Type B pancreatic cell (in vitro differentiated cells): ENCODE measurements around the gene USP34. TPM values are rescaled to one million over a fixed set of nuclear protein-coding genes. Genes with fewer than 3 reads are reported as not detected.

Source experiments
- DNase-seq: peaks from one replicate; pipeline ENCODE4 v3.0.0; 2021; ENCODE audit warnings: mixed read lengths; ENCODE audit not compliant: unreplicated experiment; ENCODE audit errors: extremely low spot score
- H3K27ac Mint-ChIP-seq: 2 replicates; pipeline ENCODE4 v1.8.0; 2021; ENCODE audit warnings: mild to moderate bottlenecking, mixed read lengths
- H3K27me3 Mint-ChIP-seq: 2 replicates; pipeline ENCODE4 v1.8.0; 2021; ENCODE audit warnings: mixed read lengths
- H3K36me3 Mint-ChIP-seq: 2 replicates; pipeline ENCODE4 v1.8.0; 2021; ENCODE audit warnings: mixed read lengths
- H3K4me1 Mint-ChIP-seq: one replicate; pipeline ENCODE4 v1.8.0; 2021; ENCODE audit warnings: mixed read lengths; ENCODE audit not compliant: unreplicated experiment
- H3K4me3 Mint-ChIP-seq: 2 replicates; pipeline ENCODE4 v1.8.0; 2021; ENCODE audit warnings: mild to moderate bottlenecking, mixed read lengths
- H3K9me3 Mint-ChIP-seq: 2 replicates; pipeline ENCODE4 v1.8.0; 2021; ENCODE audit warnings: mixed read lengths
- CTCF ChIP-seq: fragments of 200-600 bp; sonication (generic); conservative IDR thresholded peaks from 2 replicates; pipeline ENCODE4 v1.5.0; 2021; ENCODE audit warnings: antibody characterized with exemption, mild to moderate bottlenecking
- total RNA-seq: library from RNA; stranded (reverse); gene quantifications from 2 replicates; pipeline ENCODE4 v1.2.1, GENCODE V29; 2021; ENCODE audit warnings: low replicate concordance

The USP34 gene
- total RNA-seq, 1 donor from 2014 or later: 94.7 TPM

DNA sequence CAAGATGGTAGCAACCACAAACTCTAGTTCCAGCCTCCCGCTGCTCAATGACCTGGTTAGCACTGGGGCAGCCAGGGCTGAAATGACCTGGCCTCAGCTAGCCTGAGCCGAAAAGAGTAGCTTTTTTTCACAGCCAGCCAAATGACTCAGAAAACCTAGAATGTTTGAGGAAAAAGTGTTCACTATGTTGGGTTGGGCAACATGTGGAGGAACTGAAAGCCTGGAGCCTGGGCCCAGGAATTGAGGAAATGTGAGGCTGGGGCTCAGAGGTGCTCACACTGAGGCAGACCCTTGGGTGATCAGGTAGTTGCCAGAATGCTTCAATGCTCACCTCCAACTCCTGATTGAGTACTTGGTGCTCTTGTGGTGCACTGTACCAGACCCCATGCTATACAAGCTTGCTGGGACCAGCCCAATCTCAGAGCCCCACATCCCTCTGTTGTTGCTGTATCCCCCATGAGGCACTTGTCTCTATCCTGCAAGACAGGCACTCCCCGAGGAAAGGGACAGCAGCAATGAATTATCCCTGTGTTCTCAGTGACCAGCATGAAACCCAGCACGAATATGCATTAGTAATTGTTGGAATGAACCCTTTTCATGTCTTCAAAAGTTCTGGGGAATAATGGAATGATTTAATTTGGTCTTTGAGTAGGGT lies 116.2 kb downstream of the USP34 start:
- TF ChIP-seq CTCF: no peak

GRCh38 chr2:61353909-61354308 lies 117.0 kb downstream of the USP34 start:
- Mint-ChIP-seq H3K4me1 (peaks cover 3% of the 10 kb centered on the region), H3K27me3 (no peaks in the 10 kb centered on the region), H3K9me3 (peaks cover 10% of the 10 kb centered on the region), H3K27ac (no peak overlapping the region), H3K4me3 (no peak overlapping the region), H3K36me3 (peaks cover 38% of the 10 kb centered on the region)
- no peak for TF ChIP-seq CTCF
- DNase-seq: no peak

More for the DNA sequence above, 116.2 kb downstream of the USP34 start:
- peaks cover 3% of the 10 kb centered on the region for H3K4me1 Mint-ChIP-seq
- peaks cover 10% of the 10 kb centered on the region for H3K9me3 Mint-ChIP-seq
- H3K4me3 Mint-ChIP-seq: no peak overlapping the region
- H3K27ac Mint-ChIP-seq: no peak overlapping the region
- no peak for DNase-seq
- no peaks in the 10 kb centered on the region for H3K27me3 Mint-ChIP-seq
- H3K36me3 Mint-ChIP-seq: peaks cover 38% of the 10 kb centered on the region

GRCh38 chr2:61350777-61351176 lies 120.1 kb downstream of the USP34 start:
- no peak for TF ChIP-seq CTCF

GRCh38 chr2:61343141-61343540 lies 127.7 kb downstream of the USP34 start:
- Mint-ChIP-seq H3K4me1 (no peaks in the 10 kb centered on the region), H3K27me3 (no peaks in the 10 kb centered on the region), H3K36me3 (peaks cover 30% of the 10 kb centered on the region), H3K4me3 (no peak overlapping the region), H3K9me3 (no peaks in the 10 kb centered on the region), H3K27ac (no peak overlapping the region)
- no peak for TF ChIP-seq CTCF
- no peak for DNase-seq

More at GRCh38 chr2:61350777-61351176, 120.1 kb downstream of the USP34 start:
- Mint-ChIP-seq H3K4me1 (no peaks in the 10 kb centered on the region), H3K27ac (no peak overlapping the region), H3K4me3 (no peak overlapping the region), H3K27me3 (no peaks in the 10 kb centered on the region), H3K9me3 (peaks cover 10% of the 10 kb centered on the region), H3K36me3 (peaks cover 42% of the 10 kb centered on the region)
- no peak for DNase-seq

DNA sequence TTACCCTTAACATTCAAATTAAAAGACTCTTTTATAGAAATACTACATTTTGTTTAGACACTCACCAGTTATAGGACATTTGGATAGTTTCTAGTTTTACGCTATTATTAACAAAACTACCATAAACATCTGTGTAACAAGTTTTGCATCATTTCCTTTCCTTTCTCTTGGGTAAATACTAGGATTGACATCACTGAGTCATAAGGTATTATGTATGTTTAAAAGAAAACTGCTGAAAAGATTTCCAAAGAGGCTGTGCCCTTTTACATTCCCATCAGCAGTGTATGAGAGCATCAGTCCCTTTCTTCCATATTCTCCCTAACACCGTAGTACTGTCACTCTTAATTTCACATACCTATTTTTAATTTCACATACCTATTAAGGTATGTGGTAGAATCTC lies 130.6 kb downstream of the USP34 start:
- H3K27ac Mint-ChIP-seq: no peak overlapping the region
- H3K9me3 Mint-ChIP-seq: no peaks in the 10 kb centered on the region
- TF ChIP-seq CTCF: no peak
- H3K4me1 Mint-ChIP-seq: no peaks in the 10 kb centered on the region
- no peaks in the 10 kb centered on the region for H3K27me3 Mint-ChIP-seq
- no peak for DNase-seq
- no peak overlapping the region for H3K4me3 Mint-ChIP-seq
- H3K36me3 Mint-ChIP-seq: peaks cover 21% of the 10 kb centered on the region
